HEK293T (cell line): ENCODE results near the gene ATP5F1D.

Experiments used
- BHLHE40 ChIP-seq: fragments of 450-650 bp; IDR thresholded peaks from 2 replicates; pipeline ENCODE4 v1.6.1; 2016; ENCODE audit warnings: mild to moderate bottlenecking, moderate library complexity, borderline replicate concordance
- ELF4 ChIP-seq: fragments of 450-650 bp; IDR thresholded peaks from 2 replicates; pipeline ENCODE4 v1.6.1; 2017; ENCODE audit warnings: antibody characterized with exemption
- FOXK2 ChIP-seq: fragments of 450-650 bp; IDR thresholded peaks from 2 replicates; pipeline ENCODE4 v1.6.1; 2016; ENCODE audit warnings: mild to moderate bottlenecking
- FOXM1 ChIP-seq: fragments of 450-650 bp; IDR thresholded peaks from 2 replicates; pipeline ENCODE4 v1.6.1; 2017; ENCODE audit warnings: mild to moderate bottlenecking, borderline replicate concordance
- L3MBTL2 ChIP-seq: fragments of 450-650 bp; conservative IDR thresholded peaks from 2 replicates; pipeline ENCODE4 v1.6.1; 2016; ENCODE audit warnings: mild to moderate bottlenecking
- LEF1 ChIP-seq: fragments of 450-650 bp; IDR thresholded peaks from 2 replicates; pipeline ENCODE4 v1.6.1; 2017; ENCODE audit warnings: mild to moderate bottlenecking, borderline replicate concordance
- NFRKB ChIP-seq: fragments of 450-650 bp; IDR thresholded peaks from 2 replicates; pipeline ENCODE4 v1.6.1; 2016; ENCODE audit warnings: mild to moderate bottlenecking, moderate library complexity
- SP1 ChIP-seq: fragments of 450-650 bp; IDR thresholded peaks from 2 replicates; pipeline ENCODE4 v1.6.1; 2017
- SUZ12 ChIP-seq: fragments of 450-650 bp; IDR thresholded peaks from 2 replicates; pipeline ENCODE4 v1.6.1; 2016; ENCODE audit warnings: mild to moderate bottlenecking
- TARDBP ChIP-seq: fragments of 450-650 bp; IDR thresholded peaks from 2 replicates; pipeline ENCODE4 v1.6.1; 2016
- TF ChIP-seq, protein P1 (sequence below): fragments of 450-650 bp; IDR thresholded peaks from 2 replicates; pipeline ENCODE4 v1.6.1; 2016

GRCh38 chr19:1244693-1245451, 3.3 kb downstream of the ATP5F1D start:
- TF ChIP-seq TARDBP (no peak), SUZ12 (no peak), SP1 (no peak), ELF4 (no peak), L3MBTL2 (no peak), BHLHE40 (no peak), FOXK2 (no peak), NFRKB (no peak), LEF1 (no peak), FOXM1 (no peak)
- TF ChIP-seq, protein P1, sequence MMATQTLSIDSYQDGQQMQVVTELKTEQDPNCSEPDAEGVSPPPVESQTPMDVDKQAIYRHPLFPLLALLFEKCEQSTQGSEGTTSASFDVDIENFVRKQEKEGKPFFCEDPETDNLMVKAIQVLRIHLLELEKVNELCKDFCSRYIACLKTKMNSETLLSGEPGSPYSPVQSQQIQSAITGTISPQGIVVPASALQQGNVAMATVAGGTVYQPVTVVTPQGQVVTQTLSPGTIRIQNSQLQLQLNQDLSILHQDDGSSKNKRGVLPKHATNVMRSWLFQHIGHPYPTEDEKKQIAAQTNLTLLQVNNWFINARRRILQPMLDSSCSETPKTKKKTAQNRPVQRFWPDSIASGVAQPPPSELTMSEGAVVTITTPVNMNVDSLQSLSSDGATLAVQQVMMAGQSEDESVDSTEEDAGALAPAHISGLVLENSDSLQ, result no peak
